ENCODE measurements around the gene DGCR8.

The DGCR8 gene

DNA sequence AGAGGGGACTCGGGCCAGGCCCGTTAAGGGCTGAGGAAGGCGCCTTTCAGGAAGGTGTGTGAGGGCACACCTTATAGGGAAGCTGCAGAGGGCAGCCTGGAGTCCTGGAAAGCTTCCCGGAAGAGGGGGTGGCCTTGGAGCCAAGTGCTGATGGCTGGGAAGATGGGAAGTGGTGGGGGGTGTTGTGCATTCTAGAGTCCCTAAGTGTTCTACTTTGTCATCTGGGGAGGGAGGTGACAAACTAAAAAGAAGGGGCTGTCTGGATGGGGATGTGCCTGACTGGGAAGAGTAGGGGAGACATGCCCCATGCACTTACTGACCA is 58.3 kb downstream of the DGCR8 start:
- no peak for DNase-seq (ENCODE audit: low spot score)

DNA sequence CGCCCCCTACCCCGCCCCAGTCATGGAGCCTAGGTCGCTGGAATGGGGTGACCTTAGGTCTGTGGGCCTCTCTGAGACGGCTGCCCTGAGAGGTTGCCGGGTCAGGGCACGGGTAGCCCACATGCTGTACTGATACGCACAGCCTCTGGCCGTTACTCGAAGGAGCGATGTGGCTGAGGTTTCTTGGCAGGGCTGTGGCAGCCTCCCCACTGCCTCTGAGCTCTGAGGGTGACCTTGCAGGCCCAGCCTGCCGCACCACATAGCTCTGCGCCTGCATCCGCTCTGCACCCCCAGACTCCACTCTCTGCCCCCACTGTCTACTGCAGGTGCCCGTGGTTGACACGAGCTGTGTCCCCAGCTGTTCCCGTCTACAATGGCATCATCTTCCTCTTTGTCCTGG is 58.8 kb downstream of the DGCR8 start:
- no peak for DNase-seq (ENCODE audit: low spot score)

DNA sequence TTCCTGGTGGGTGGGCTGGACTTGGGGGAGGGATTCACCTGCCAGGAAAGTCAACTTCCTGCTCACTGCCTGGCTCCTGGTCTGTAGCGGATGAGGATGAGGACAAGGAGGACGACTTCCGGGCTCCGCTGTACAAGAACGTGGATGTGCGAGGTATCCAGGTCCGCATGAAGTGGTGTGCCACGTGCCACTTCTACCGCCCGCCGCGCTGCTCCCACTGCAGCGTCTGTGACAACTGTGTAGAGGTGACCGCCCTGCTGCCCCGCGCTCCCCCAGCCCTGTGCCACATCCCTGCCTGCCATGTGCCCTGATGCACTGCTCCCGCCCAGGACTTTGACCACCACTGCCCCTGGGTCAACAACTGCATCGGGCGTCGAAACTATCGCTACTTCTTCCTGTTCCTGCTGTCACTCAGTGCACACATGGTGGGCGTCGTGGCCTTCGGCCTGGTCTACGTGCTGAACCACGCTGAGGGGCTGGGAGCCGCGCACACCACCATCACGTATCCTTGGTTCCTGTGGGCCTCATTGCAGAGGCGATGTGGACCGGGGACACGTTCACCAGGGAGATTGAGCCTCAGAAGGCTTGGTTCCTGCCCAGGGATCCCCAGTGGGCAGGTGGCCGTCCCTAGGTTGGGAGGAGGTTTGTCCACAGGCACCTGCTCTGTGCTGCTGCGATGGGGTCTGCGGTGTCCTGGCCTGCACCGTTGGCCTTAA is 59.5 kb downstream of the DGCR8 start:
- DNase-seq (ENCODE audit: low spot score): no peak

DNA sequence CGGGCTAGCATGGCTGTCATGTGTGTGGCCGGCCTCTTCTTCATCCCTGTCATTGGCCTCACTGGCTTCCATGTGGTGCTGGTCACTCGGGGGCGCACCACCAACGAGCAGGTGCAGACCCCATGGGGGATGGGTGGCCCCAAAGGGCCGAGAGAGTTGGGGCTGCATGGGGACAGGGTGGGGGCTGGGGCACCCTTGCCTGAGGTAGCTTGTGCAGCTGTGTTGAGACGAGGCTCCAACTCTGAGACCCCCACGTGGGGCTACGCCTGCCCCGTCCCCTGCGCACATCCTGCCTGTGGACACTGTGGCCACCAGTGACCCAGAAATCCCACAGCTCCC is 60.0 kb downstream of the DGCR8 start:
- DNase-seq (ENCODE audit: low spot score): no peak

DNA sequence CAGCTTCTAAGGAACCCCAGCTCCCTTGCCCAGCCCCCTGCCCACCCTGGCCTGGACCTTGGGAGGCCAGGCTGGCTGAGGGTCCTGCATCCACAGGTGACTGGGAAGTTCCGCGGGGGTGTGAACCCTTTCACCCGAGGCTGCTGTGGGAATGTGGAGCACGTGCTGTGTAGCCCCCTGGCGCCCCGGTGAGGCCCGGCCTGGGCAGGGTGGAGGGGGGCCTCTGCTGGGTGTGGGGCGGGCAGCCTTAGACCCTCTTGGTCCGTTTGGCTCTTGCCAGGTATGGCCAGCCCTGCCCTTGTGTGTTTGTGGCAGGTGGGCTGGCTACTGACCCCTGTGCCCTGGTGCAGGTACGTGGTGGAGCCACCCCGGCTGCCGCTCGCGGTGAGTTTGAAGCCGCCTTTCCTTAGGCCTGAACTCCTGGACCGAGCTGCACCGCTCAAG is 60.5 kb downstream of the DGCR8 start:
- DNase-seq (ENCODE audit: low spot score): no peak

DNA sequence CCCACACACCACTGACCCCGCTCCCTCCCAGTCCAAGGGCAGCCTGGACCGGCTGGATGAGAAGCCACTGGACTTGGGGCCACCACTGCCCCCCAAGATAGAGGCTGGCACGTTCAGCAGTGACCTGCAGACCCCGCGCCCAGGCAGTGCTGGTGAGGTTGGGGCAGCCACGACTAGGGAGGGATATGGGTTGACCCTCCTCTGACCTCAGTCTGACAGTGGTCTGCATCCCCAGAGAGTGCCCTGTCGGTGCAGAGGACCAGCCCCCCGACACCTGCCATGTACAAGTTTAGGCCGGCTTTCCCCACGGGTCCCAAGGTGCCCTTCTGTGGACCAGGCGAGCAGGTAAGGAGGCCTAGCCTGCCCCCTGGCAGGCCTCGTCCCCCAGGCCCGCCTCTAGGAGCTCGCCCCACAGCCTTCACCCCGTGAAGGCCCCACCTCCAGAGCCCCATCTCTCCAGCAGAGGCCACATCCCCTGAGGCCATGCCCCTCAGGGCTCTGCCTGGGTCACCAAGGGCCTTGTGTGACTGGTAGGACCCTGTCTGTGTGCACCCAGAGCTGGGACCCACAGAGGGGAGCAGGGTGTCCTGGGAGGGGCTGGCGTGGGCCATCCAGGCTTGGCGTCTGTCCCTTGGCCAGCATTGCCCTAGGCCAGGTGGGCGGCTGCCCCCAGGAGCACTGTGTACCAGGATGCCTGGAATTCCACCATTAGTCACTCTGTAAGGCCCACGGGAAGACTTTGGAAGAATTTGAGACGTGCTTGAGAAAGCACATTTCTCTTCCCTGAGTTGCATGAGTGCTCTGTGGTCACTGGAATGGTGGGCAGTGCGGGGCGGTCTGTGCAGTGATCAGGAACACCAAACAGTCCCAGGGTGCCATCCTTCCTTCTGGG is 61.4 kb downstream of the DGCR8 start:
- no peak for DNase-seq (ENCODE audit: low spot score)

DNA sequence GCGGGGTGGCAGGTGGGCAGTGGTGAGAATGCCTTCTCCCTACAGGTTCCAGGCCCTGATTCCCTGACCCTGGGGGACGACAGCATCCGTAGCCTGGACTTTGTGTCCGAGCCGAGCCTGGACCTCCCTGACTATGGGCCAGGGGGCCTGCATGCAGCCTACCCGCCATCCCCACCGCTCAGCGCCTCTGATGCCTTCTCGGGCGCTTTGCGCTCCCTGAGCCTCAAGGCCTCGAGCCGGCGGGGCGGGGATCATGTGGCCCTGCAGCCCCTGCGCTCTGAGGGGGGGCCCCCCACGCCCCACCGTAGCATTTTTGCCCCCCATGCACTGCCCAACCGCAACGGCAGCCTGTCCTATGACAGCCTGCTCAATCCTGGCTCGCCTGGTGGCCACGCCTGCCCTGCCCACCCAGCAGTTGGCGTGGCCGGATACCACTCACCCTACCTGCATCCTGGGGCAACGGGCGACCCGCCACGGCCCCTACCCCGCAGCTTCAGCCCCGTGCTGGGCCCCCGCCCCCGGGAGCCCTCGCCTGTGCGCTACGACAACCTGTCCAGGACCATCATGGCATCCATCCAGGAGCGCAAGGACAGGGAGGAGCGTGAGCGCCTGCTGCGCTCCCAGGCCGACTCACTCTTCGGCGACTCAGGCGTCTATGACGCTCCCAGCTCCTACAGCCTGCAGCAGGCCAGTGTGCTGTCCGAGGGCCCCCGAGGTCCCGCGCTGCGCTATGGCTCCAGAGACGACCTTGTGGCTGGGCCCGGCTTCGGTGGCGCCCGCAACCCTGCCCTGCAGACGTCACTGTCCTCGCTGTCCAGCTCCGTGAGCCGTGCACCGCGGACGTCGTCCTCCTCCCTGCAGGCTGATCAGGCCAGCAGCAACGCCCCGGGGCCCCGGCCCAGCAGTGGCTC is 62.9 kb downstream of the DGCR8 start:
- no peak for DNase-seq (ENCODE audit: low spot score)

DNA sequence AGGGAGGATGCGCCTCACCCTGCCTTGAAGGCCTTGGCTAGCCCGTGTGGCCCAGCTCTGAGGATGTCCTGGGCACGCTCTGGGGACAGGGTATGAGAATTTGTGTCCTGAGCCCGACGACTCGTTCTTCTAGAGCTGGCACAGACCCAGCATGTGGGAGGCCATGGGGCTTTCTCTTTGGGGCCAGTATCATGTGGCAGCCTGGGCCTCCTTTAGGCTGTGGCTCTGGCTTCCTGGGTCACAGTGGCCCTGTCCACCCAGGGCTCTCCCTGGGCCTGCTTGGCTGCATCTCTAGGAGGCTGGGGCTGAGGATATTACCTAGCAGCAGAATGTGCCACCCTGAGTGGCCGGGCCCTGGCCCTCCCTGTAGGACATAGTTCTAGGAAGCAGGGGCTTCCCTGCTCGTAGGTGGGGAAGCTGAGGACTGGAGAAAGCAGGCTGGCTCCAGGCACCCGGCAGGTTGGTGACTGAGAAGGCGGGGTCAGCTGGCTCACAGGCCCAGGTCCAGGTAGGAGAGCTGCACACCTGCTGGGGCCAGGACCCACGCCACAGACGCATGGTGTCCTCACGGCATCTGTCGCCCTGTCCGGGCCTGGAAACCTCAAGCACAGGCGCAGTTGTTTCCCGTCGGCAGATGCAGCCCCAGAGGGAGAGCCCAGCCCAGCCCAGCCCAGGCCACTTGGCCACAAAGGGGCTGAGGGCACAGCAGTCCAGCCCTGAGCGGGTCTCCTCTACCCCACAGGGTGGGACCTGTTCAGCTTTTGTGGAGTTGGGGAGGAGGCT is 64.0 kb downstream of the DGCR8 start:
- peak; percentile 68 for DNase-seq (ENCODE audit: low spot score)

DNA sequence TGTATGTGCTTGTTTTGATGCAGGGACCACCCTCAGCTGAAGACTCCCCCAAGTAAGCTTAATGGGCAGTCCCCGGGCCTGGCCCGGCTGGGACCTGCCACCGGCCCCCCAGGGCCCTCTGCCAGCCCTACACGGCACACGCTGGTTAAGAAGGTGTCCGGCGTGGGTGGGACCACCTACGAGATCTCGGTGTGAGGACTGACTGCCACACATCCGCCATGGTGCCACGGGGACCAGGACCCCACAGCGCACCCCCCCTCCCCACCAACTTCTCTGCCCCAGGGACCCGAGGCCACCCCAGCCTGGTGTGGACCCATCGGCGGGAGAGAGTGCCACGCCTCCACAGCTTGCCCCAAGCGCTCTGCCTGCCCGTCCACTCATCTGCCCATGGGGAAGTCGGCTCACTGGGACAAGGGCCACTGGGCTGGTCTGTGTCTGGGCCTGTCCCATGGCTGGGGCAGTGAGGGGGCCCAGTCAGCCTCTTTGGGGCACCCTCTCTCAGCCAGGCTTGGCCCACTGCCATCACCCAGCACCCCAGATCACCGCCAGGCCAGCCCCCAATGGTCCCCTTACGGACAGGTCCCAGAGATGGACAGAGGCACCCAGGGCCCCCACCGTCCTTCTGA is 65.3 kb downstream of the DGCR8 start:
- no peak for DNase-seq (ENCODE audit: low spot score)

DNA sequence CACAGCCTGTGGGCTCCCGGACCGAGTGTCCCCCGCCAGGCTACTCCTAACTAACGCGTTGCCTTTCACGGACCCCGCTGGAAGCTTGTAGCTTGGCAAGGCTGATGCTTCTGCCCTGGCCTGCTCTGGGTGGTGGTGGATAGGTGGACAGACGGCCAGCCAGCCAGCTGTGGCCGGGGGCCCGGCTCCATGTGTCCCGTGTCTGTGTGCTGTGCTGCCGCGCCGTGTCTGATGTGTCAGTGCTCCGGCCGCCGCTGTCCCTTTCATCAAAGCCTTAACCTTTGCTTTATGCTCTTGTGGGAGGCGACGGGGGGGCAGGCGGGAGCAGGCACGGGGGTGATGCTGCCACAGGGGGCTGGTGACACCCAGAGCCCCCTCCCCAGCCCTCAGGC is 65.8 kb downstream of the DGCR8 start:
- no peak for DNase-seq (ENCODE audit: low spot score)

DNA sequence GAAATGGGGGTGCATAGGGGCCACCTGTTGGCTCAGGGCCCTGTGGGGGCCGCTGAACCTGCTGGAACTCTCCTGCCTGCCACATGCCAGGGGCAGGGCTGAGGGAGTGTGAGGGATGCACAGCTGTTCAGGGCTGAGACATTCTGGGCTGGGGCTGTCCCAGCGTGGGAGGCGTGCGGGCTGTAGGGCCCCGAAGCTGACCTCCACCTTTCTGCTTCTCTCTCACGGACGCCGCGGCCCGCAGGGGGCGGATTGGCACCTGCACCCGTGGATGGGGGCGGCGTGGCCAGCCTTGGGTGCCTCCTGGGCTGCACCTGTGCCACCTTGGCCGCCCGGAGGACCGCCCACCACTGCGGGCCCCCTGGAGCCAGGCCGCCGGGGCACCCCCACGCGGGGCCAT is 66.7 kb downstream of the DGCR8 start:
- no peak for DNase-seq (ENCODE audit: low spot score)

DNA sequence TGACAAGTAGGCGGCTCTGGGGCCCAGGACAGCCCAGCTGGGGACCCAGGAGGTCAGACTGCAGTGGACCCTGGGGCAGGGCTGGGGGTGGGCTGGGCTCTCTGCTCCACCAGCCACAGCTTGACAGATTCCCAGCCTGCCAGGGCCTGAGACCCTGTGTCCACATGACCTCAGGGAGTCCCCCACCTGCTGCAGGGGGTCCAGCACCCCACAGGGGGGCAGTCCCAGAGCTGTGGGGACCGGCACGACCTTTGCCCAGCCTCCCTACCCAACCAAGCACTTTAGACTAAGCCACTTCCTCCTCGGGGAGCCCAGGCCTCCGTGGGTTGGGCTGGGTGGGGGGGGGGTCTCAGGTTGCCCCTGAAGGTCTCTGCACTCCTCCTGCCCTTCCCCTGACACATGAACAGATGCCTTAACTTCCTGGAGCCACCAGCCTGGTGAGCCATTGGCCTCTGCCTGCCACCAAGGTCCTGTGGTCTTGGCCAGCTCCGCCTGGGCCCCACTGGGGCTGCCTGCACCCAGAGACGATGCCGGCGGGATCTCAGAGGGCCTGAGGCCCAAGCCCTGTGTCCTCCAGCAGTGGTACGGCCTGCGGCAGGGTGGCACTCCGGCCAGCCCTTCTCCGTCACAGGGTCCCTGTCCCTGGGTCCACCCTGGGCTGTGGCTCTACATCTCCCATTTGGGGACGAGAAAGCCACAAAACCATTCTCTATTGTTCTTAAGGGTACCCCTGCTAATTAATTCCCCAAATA is 67.4 kb downstream of the DGCR8 start:
- no peak for DNase-seq (ENCODE audit: low spot score)

DNA sequence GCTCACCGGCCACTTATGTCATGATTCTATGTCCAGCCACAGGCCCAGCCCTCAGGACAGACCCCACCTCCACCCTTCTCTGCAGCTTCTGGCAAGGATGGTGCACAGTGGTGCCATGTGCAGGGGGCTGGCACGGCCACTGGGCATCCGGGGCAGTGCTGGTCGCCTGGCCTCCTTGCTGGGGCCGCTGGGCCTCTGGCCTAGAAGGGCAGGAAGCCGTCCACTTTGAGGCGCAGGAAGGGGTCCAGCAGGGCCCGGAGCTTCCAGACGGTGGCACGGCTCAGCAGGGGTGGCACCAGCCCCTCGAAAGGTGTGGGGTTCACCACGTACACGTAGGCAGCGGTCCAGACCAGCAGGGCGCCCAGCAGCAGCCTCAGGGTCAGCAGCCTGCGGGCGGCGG is 68.4 kb downstream of the DGCR8 start:
- no peak for DNase-seq (ENCODE audit: low spot score)

DNA sequence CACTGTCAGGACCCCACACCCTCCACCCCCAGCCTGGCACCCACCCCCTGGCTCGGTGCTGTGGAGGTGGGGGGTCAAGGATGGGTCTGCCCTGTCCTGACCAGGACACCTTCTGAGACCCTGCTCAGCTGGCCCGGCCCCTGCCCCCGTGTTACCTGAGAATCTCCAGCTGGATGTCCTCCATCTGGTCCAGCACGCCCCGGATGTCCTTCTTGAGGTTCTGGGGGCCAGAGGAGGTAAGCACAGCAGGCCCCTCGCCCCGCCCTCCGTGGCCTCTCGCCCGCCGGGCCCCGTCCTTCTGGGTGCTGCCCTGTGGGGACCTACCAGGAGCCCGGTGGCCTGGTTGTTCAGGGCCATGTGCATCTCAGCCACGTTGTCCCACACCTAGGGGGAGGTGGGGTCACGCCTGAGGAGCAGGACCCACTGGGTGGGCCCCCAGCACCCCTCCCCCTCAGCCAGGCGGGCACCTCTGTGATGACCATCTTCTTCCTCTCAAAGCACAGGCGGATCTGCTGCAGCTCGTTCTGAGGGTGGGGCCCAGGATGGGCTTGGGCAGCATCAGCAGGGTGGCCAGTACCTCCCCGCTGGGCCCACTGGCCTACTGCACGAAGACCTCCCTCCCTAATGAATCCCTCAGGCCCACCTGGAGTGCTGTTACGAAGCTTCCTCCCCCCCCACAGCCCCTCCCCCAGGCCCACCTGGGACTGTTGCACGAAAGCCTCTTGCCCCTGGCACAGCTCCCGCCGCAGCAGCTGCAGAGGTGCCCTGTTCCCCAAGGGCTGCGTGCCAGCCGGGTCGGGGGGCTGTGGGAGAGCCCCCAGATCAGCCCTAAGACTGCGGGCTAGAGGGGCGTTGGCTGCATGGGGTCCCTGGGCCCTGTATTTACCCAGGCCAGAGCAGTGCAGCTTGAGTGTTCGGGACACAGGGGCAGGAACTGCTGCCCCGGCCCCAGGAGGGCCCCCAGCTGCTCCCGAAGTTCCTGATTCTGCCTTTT is 69.5 kb downstream of the DGCR8 start:
- no peak for DNase-seq (ENCODE audit: low spot score)

DNA sequence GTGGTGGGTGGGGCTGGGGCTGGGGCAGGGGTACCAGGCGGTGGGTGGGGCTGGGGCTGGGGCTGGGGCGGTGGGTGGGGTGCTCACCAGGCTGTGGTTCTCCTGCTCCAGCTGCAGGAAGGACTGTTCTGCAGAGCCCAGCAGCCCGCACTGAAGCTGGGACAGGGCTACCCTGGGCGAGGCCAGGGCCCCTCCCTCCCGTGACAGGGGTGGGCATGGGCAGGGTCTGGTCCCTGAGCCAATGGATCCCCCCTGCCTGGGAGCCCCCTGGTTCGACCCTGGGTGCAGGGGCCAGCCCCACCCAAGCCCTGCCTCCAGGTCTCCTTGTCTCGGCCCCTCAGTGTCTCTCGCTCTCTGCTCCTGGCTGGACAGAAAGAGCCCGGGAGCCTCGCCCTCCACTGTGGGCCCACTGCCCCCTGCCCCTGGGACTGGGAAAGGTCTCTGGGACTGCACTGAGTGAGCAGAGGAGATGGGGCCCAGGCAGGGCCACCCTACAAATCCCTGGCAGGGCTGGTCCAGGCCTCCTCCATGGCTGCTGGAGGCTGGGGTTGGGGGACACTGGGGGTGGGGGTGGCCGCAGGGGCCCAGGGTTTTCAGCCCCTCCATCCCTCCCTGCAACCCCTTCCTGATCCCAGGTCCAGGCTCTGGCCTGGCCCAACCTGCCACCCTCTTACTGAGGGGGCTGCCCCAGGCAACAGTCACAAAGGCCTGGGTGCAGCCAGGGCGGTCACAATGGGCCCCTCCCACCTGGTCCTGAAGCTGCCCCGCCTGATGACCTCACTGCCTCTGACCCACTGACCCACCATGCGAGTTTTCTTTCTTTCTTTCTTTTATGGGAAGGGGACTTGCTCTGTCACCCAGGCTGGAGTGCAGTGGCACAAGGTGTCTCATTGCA is 70.6 kb downstream of the DGCR8 start, which contains the start of gene CCDC188:
Gene CCDC188 (minus strand): TSS at position 675 of the 895 bp plus-strand sequence. CDS start 69 bp downstream, at position 606.
- DNase-seq (ENCODE audit: low spot score): no peak

DNA sequence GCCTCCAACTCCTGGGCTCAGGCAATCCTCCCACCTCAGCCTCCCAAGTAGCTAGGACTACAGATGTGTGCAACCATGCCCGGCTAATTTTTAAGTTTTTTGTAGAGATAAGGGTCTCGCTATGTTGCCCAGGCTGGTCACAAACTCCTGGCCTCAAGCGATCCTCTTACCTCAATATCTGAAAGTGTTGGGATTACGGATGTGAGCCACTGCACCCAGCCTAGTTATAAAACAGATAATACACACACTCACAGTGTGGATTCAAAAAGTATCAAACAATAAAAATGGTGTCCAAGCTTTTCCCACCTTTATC is 71.2 kb downstream of the DGCR8 start:
- DNase-seq (ENCODE audit: low spot score): no peak

DNA sequence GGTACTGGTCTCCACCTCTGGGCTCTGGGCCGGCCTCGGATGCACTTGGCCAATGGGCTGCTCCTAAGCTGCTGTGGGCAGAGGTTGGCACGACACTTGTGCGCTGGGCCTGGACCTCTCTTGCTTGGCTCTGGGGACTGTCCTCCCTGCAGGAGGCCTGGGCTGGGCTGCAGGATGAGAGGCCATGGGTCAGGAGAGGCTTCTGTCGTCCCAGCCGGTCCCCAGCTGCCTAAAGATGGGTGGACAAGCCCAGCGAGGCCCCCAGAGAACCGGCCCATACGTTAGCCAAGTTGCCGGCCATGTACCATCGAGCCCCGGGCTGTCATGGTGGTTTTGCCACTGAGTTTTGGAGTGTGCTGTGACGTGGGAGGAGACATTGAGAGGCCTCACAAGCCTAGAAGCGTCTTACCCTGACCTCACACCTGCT is 72.4 kb downstream of the DGCR8 start:
- DNase-seq (ENCODE audit: low spot score): no peak

DNA sequence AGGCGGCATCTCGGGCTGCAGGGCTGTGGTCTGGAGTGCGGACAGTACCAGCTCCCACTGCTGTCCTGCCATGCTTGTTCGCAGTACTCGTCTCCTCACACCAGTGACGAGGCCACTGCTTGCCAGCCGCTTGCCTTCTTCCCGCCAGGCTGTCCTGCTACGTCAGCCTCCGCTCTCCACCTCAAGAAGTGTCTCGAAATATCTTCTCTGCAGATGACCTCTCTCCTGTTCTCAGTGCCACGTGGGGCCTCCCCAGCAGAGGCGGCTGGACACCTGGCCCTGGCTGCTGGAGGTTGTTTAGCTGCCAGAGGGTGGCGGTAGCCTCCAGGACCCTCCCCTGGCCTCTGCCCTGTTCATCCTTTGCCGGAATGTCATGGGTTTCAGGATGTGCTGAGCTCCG is 73.9 kb downstream of the DGCR8 start:
- peak; percentile 45 for DNase-seq (ENCODE audit: low spot score)
